Cardiac fibroblast (primary cell): Measurements from ENCODE around the gene FUT1.

Experiments
- DNase-seq, 2 donors: peaks; one replicate each; pipeline versions ENCODE4 v3.0.0 to v3.0.0-alpha.2; 2010; ENCODE audit warnings: low read depth in 2 of 2
- H3K4me3 ChIP-seq, 2 donors: replicated peaks in 1 of 2; 1 replicate in 1 of 2; 2 replicates in 1 of 2; pipeline ENCODE4 v1.5.1; 2011; ENCODE audit warnings: low read depth in 2 of 2, low read length in 2 of 2, mild to moderate bottlenecking in 2 of 2, moderate library complexity in 1 of 2
- CTCF ChIP-seq: IDR thresholded peaks from one replicate; pipeline ENCODE4 v1.5.1; 2011; ENCODE audit warnings: low read depth, mild to moderate bottlenecking, low read length, inconsistent platforms

FUT1 gene

GRCh38 chr19:48749571-48750198 is 2.8 kb downstream of the FUT1 start:
- DNase-seq, result no peak
- H3K4me3 ChIP-seq, result no peak overlapping the region
- TF ChIP-seq CTCF, result no peak

GRCh38 chr19:48746738-48747575 is 5.5 kb downstream of the FUT1 start, which contains the start of gene IZUMO1:
IZUMO1 (minus strand) TSS chr19:48746909; CDS start chr19:48745859, 1,050 bp downstream.
- peak within 1 kb of the TSS; percentile 56 to 66 for H3K4me3 ChIP-seq
- TF ChIP-seq CTCF, result no peak
- peak; percentile 93 to 95 for DNase-seq

- no peak overlapping the region for H3K4me3 ChIP-seq
- no peak for TF ChIP-seq CTCF
- DNase-seq, result no peak
These were observed 6.3 kb downstream of the FUT1 start for GRCh38 chr19:48746110-48746509.

GRCh38 chr19:48745208-48745995 is 7.0 kb downstream of the FUT1 start:
- H3K4me3 ChIP-seq, result no peak overlapping the region
- DNase-seq, result peak; percentile 72 to 76
- TF ChIP-seq CTCF, result no peak

GRCh38 chr19:48742096-48742495 is 10.3 kb downstream of the FUT1 start:
- TF ChIP-seq CTCF, result no peak
- no peak overlapping the region for H3K4me3 ChIP-seq
- no peak for DNase-seq

GRCh38 chr19:48741129-48741999 is 11.1 kb downstream of the FUT1 start:
- no peak for TF ChIP-seq CTCF
- no peak for DNase-seq
- H3K4me3 ChIP-seq, result no peak overlapping the region
